Measurements from ENCODE around the gene TIMP3.

TIMP3 gene

DNA sequence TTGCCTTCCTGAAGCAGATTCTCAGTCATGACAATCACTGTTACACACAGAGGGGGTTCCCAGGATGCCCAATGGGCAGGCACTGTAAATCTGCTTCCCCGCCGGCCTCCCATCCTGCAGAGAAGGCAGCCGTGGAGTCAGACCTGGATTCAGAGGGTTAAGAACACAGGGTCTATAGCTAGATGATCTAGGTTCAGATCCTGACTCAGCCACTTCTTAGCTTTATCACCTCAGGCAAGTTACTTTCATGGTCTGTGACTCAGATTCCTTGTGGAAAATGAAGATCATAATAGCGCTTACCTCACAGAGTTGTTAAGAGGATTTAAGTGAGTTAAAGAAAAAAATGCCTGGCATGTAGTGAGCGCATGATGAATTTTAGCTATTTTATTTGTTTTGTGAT is 95.9 kb downstream of the TIMP3 start:
- H3K4me1 ChIP-seq (ENCODE audit: low read length) = no peaks in the 10 kb centered on the region
- H3K79me2 ChIP-seq (ENCODE audit: low read length) = no peaks in the 10 kb centered on the region
- H3K4me2 ChIP-seq (ENCODE audit: low read depth, low read length) = no peak overlapping the region

DNA sequence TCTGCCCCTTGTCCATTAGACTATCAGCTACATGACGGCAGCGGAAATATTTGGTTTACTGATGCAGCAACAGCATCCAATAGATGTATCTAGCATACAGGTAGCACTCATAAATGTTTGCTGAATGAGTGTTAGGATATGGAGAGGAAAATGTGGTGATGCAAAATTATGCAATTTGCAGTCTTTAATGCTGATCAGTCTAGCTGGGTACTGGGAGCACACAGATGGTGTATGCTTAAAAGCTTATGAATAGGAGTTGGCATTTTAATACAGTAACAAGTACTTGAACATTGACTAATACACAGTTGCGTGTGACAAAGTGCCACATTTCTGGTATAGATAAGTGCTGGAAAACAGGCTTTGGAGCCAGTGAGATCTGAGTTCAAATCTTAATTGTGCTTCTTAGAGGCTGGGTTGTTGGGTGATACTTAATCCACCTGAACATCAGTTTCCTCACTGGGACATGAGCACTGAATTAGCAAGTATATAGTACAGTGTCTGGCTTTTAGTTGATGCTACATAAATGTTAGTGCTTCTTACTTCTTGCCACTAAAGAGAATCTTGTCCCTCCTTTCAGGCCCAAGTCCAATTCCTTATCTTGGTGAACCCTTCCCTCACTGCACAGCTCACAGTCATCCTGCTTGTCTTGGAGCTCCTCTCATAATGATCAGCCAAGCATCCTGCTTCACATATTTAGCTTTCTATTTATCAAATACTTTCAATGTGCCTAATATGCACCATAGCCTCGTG is 99.6 kb downstream of the TIMP3 start:
- no peak overlapping the region for H3K4me3 ChIP-seq (ENCODE audit: low read length)
- DNase-seq = no peak
- no peak for TF ChIP-seq EZH2phosphoT487 (IDR thresholded peaks at IDR 0.05; ENCODE audit: low read length)
- TF ChIP-seq EZH2 (optimal IDR thresholded peaks at IDR 0.05; ENCODE audit: low read depth, low read length) = no peak
- TF ChIP-seq, protein P1, sequence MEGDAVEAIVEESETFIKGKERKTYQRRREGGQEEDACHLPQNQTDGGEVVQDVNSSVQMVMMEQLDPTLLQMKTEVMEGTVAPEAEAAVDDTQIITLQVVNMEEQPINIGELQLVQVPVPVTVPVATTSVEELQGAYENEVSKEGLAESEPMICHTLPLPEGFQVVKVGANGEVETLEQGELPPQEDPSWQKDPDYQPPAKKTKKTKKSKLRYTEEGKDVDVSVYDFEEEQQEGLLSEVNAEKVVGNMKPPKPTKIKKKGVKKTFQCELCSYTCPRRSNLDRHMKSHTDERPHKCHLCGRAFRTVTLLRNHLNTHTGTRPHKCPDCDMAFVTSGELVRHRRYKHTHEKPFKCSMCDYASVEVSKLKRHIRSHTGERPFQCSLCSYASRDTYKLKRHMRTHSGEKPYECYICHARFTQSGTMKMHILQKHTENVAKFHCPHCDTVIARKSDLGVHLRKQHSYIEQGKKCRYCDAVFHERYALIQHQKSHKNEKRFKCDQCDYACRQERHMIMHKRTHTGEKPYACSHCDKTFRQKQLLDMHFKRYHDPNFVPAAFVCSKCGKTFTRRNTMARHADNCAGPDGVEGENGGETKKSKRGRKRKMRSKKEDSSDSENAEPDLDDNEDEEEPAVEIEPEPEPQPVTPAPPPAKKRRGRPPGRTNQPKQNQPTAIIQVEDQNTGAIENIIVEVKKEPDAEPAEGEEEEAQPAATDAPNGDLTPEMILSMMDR (IDR thresholded peaks at IDR 0.05; ENCODE audit: low read length) = no peak
- no peaks in the 10 kb centered on the region for H3K9me3 ChIP-seq (replicated peaks; ENCODE audit: insufficient read depth, low read length)
- no peaks in the 10 kb centered on the region for H4K20me1 ChIP-seq (ENCODE audit: insufficient read depth, low read length)
- no peak overlapping the region for H2AFZ ChIP-seq (ENCODE audit: low read length)
- H3K27ac ChIP-seq (ENCODE audit: low read length) = no peak overlapping the region
- H3F3A ChIP-seq (ENCODE audit: insufficient read depth, low read length) = no peaks in the 10 kb centered on the region
- H3K27me3 ChIP-seq (replicated peaks; ENCODE audit: insufficient read depth, low read length) = no peaks in the 10 kb centered on the region
- no peak overlapping the region for H3K9ac ChIP-seq (ENCODE audit: low read length)
- no peaks in the 10 kb centered on the region for H3K36me3 ChIP-seq (replicated peaks; ENCODE audit: insufficient read depth, low read length)
- no peaks in the 10 kb centered on the region for H3K4me1 ChIP-seq (ENCODE audit: low read length)
- no peaks in the 10 kb centered on the region for H3K9me2 ChIP-seq (replicated peaks; ENCODE audit: insufficient read depth, low read length)
- H3K79me2 ChIP-seq (ENCODE audit: low read length) = no peaks in the 10 kb centered on the region
- no peak overlapping the region for H3K4me2 ChIP-seq (ENCODE audit: low read depth, low read length)

More for the DNA sequence above, 95.9 kb downstream of the TIMP3 start:
- Histone ChIP-seq H3F3A (ENCODE audit: insufficient read depth, low read length) (no peaks in the 10 kb centered on the region), H3K9ac (ENCODE audit: low read length) (no peak overlapping the region), H2AFZ (ENCODE audit: low read length) (no peak overlapping the region), H3K9me3 (replicated peaks; ENCODE audit: insufficient read depth, low read length) (no peaks in the 10 kb centered on the region), H3K9me2 (replicated peaks; ENCODE audit: insufficient read depth, low read length) (no peaks in the 10 kb centered on the region), H3K27me3 (replicated peaks; ENCODE audit: insufficient read depth, low read length) (no peaks in the 10 kb centered on the region), H3K27ac (ENCODE audit: low read length) (no peak overlapping the region), H4K20me1 (ENCODE audit: insufficient read depth, low read length) (no peaks in the 10 kb centered on the region), H3K36me3 (replicated peaks; ENCODE audit: insufficient read depth, low read length) (no peaks in the 10 kb centered on the region), H3K4me3 (ENCODE audit: low read length) (no peak overlapping the region)
- TF ChIP-seq, protein P1 (IDR thresholded peaks at IDR 0.05; ENCODE audit: low read length) = no peak
- no peak for TF ChIP-seq EZH2phosphoT487 (IDR thresholded peaks at IDR 0.05; ENCODE audit: low read length)
- TF ChIP-seq EZH2 (optimal IDR thresholded peaks at IDR 0.05; ENCODE audit: low read depth, low read length) = no peak
- no peak for DNase-seq

DNA sequence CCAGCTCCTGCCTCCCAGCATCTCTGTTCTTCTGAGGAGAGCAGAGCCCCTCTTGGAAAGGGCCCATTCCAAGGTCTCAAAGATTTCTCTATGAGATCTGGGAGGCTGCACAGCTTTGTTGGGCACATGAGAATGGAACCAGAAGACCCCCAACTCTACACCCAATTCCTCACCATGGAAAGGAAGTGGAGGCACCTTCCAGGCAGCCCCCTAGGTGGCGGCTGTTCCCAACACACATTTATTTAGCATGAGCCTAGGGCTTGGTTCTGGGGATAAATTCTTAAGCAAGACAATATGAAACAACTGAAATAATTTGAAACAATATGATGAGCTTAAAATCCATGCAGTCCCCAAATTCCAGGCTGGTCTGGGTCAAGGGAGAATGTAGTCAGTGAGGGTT is 100.4 kb downstream of the TIMP3 start:
- no peaks in the 10 kb centered on the region for H3K9me3 ChIP-seq (replicated peaks; ENCODE audit: insufficient read depth, low read length)
- H4K20me1 ChIP-seq (ENCODE audit: insufficient read depth, low read length) = no peaks in the 10 kb centered on the region
- no peak overlapping the region for H3K27ac ChIP-seq (ENCODE audit: low read length)
- no peaks in the 10 kb centered on the region for H3K27me3 ChIP-seq (replicated peaks; ENCODE audit: insufficient read depth, low read length)
- no peaks in the 10 kb centered on the region for H3K9me2 ChIP-seq (replicated peaks; ENCODE audit: insufficient read depth, low read length)
- no peak overlapping the region for H3K4me2 ChIP-seq (ENCODE audit: low read depth, low read length)
- no peaks in the 10 kb centered on the region for H3K79me2 ChIP-seq (ENCODE audit: low read length)
- DNase-seq = no peak
- H3K4me3 ChIP-seq (ENCODE audit: low read length) = no peak overlapping the region
- H3K36me3 ChIP-seq (replicated peaks; ENCODE audit: insufficient read depth, low read length) = no peaks in the 10 kb centered on the region
- H3F3A ChIP-seq (ENCODE audit: insufficient read depth, low read length) = no peaks in the 10 kb centered on the region
- no peak overlapping the region for H3K9ac ChIP-seq (ENCODE audit: low read length)
- H2AFZ ChIP-seq (ENCODE audit: low read length) = no peak overlapping the region
- TF ChIP-seq, protein P1 (IDR thresholded peaks at IDR 0.05; ENCODE audit: low read length) = no peak
- no peak for TF ChIP-seq EZH2phosphoT487 (IDR thresholded peaks at IDR 0.05; ENCODE audit: low read length)
- TF ChIP-seq EZH2 (optimal IDR thresholded peaks at IDR 0.05; ENCODE audit: low read depth, low read length) = no peak
- H3K4me1 ChIP-seq (ENCODE audit: low read length) = no peaks in the 10 kb centered on the region

Data from MM.1S (cell line).